MCF 10A (cell line): ENCODE data around the gene MON2. TPM values are rescaled to one million over a fixed set of nuclear protein-coding genes. Genes with fewer than 3 reads are reported as not detected.
"Not testable (repeated sequence)": the region's sequence is repeated elsewhere in the genome, so short reads cannot be mapped to it uniquely, and the experiment has no call there.

Source experiments
- BruUV-seq: library from RNA; stranded (reverse); fragments of 400-500 nt; replicated peaks from 2 replicates; lab custom pipeline; 2021; lab: Mats Ljungman, UMichigan
- CTCF ChIA-PET: fragments of 300-600 bp; sonication (Branson Sonifier 250); formaldehyde crosslinking; extraction: SDS; loops from one replicate; lab custom pipeline; 2021; ENCODE audit warnings: antibody characterized with exemption, inconsistent platforms; lab: Yijun Ruan, JAX
- POLR2A ChIA-PET: fragments of 300-600, 350-650 bp; sonication (Branson Sonifier 250); formaldehyde crosslinking; extraction: SDS; loops from one replicate; lab custom pipeline; 2020; ENCODE audit warnings: antibody characterized with exemption, inconsistent platforms; lab: Yijun Ruan, JAX
- DNase-seq: peaks from one replicate; pipeline ENCODE4 v3.0.0-alpha.2; 2018; ENCODE audit not compliant: unreplicated experiment
- H3K27ac Mint-ChIP-seq: one replicate; pipeline ENCODE4 v1.8.0; 2022; ENCODE audit warnings: mild to moderate bottlenecking, low read depth, mixed read lengths; ENCODE audit not compliant: unreplicated experiment
- H3K27me3 Mint-ChIP-seq: one replicate; pipeline ENCODE4 v1.8.0; 2022; ENCODE audit warnings: mixed read lengths; ENCODE audit not compliant: insufficient read depth, unreplicated experiment
- H3K36me3 Mint-ChIP-seq: one replicate; pipeline ENCODE4 v1.8.0; 2022; ENCODE audit warnings: mild to moderate bottlenecking, moderate library complexity, mixed read lengths; ENCODE audit not compliant: insufficient read depth, unreplicated experiment
- H3K4me1 Mint-ChIP-seq: one replicate; pipeline ENCODE4 v1.8.0; 2022; ENCODE audit warnings: mixed read lengths; ENCODE audit not compliant: insufficient read depth, unreplicated experiment
- H3K4me3 Mint-ChIP-seq: one replicate; pipeline ENCODE4 v1.8.0; 2022; ENCODE audit warnings: mild to moderate bottlenecking, moderate library complexity, mixed read lengths; ENCODE audit not compliant: unreplicated experiment
- H3K9me3 Mint-ChIP-seq: one replicate; pipeline ENCODE4 v1.8.0; 2022; ENCODE audit warnings: mixed read lengths; ENCODE audit not compliant: unreplicated experiment
- intact Hi-C: fragments of 100-400 bp; cut with micrococcal nuclease; formaldehyde crosslinking; loops from 2 replicates; pipeline ENCODE4 v1.14.1; 2022
- total RNA-seq: library from RNA; stranded (reverse); gene quantifications from 2 replicates; pipeline ENCODE4 v1.2.3, GENCODE V29; 2022
- TF ChIP-seq, protein P1 (sequence below): fragments of 200-600 bp; IDR thresholded peaks from one replicate; pipeline ENCODE4 v1.8.0; 2022; ENCODE audit warnings: antibody characterized with exemption, mild to moderate bottlenecking; ENCODE audit not compliant: unreplicated experiment

The MON2 gene
- total RNA-seq, 1 experiment from 2014 or later: 49.5 TPM

- TF ChIP-seq, protein P1, sequence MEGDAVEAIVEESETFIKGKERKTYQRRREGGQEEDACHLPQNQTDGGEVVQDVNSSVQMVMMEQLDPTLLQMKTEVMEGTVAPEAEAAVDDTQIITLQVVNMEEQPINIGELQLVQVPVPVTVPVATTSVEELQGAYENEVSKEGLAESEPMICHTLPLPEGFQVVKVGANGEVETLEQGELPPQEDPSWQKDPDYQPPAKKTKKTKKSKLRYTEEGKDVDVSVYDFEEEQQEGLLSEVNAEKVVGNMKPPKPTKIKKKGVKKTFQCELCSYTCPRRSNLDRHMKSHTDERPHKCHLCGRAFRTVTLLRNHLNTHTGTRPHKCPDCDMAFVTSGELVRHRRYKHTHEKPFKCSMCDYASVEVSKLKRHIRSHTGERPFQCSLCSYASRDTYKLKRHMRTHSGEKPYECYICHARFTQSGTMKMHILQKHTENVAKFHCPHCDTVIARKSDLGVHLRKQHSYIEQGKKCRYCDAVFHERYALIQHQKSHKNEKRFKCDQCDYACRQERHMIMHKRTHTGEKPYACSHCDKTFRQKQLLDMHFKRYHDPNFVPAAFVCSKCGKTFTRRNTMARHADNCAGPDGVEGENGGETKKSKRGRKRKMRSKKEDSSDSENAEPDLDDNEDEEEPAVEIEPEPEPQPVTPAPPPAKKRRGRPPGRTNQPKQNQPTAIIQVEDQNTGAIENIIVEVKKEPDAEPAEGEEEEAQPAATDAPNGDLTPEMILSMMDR: no peak
- no peak for DNase-seq
- H3K27me3 Mint-ChIP-seq: no peaks in the 10 kb centered on the region
- ChIA-PET CTCF (interaction anchor here (0.6 to 0.9 kb wide), 3 partner anchors 26 to 67 kb away, joined by 3 to 4 read pairs (median 3); no protein-coding TSS in a partner anchor), POLR2A (no interaction called here)
- H3K36me3 Mint-ChIP-seq: peaks cover 52% of the 10 kb centered on the region
- no peaks in the 10 kb centered on the region for H3K4me1 Mint-ChIP-seq
- no peaks in the 10 kb centered on the region for H3K9me3 Mint-ChIP-seq
- no peak overlapping the region for H3K4me3 Mint-ChIP-seq
- intact Hi-C loops: no loop called here
- H3K27ac Mint-ChIP-seq: peak overlapping the region; percentile 25
- no TSS peak for BruUV-seq
Measured at GRCh38 chr12:62505786-62506185, 39.2 kb downstream of the MON2 start.

DNA sequence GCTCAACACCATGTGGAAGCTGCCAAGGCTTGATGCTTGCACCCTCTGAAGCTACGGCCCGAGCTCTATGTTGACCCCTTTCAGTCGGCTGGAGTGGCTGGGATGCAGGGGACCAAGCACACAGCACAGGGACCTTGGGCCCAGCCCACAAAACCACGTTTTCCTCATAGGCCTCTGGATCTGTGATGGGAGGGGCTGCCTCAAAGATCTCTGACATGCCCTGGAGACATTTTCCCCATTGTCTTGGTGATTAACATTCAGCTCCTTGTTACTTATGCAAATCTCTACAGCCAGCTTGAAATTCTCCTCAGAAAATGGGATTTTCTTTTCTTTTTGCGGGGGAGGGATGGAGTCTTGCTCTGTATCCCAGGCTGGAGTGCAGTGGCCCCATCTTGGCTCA, 46.3 kb downstream of the MON2 start:
- CTCF ChIA-PET: interaction anchor here (1.3 kb wide), 1 partner anchor 74 kb away, joined by 3 read pairs; no protein-coding TSS in a partner anchor
- Mint-ChIP-seq H3K4me3 (no peak overlapping the region), H3K9me3 (peaks cover 7% of the 10 kb centered on the region), H3K27ac (no peak overlapping the region), H3K27me3 (no peaks in the 10 kb centered on the region), H3K36me3 (peaks cover 33% of the 10 kb centered on the region), H3K4me1 (no peaks in the 10 kb centered on the region)
- DNase-seq: no peak
- TF ChIP-seq, protein P1: no peak
- intact Hi-C loops: no loop called here
- POLR2A ChIA-PET: no interaction called here
- no TSS peak for BruUV-seq

DNA sequence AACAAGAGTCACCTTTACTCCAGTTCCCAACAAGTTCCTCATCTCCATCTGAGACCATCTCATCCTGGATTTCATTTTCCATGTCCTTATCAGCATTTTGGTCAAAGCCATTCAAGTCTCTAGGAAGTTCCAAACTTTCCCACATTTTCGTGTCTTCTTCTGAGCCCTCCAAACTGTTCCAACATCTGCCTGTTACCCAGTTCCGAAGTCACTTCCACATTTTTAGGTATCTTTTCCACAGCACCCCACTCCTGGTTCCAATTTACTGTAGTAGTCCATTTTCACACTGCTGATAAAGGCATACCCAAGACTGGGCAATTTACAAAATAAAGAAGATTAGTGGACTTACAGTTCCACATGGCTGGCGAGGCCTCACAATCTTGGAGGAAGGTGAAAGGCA, 47.5 kb downstream of the MON2 start:
- POLR2A ChIA-PET, BruUV-seq: not testable (repeated sequence)
- peaks cover 22% of the 10 kb centered on the region for H3K36me3 Mint-ChIP-seq

GRCh38 chr12:62516927-62517326, 50.3 kb downstream of the MON2 start:
- BruUV-seq: no TSS peak
- Mint-ChIP-seq H3K27me3 (no peaks in the 10 kb centered on the region), H3K27ac (no peak overlapping the region), H3K9me3 (no peaks in the 10 kb centered on the region), H3K4me1 (no peaks in the 10 kb centered on the region), H3K36me3 (peaks cover 14% of the 10 kb centered on the region), H3K4me3 (no peak overlapping the region)
- CTCF ChIA-PET: no interaction called here
- intact Hi-C loops: no loop called here
- POLR2A ChIA-PET: no interaction called here
- TF ChIP-seq, protein P1: no peak
- DNase-seq: no peak

More for the DNA sequence above, 47.5 kb downstream of the MON2 start:
- DNase-seq, H3K9me3 Mint-ChIP-seq, H3K27ac Mint-ChIP-seq, CTCF ChIA-PET, H3K4me3 Mint-ChIP-seq, H3K4me1 Mint-ChIP-seq, H3K27me3 Mint-ChIP-seq, intact Hi-C loops: not testable (repeated sequence)
